Stimulated activated memory B cell treated with anti-CD40 and anti-IgM and Interleukin-4, amounts not matched to agents 10 μg/mL and 1 μg/mL and 100 μg/mL, for 72 hours (primary cell): ENCODE results near the gene ARF1.

Experiments
- ATAC-seq: fragments of 150-1000 bp; cut with Tn5 transposase; 2 replicates; pipeline ENCODE4 v1.10.0; 2021
- H3K27ac Mint-ChIP-seq: one replicate; pipeline ENCODE4 v1.8.0; 2022; ENCODE audit warnings: mild to moderate bottlenecking, mixed read lengths
- H3K27me3 Mint-ChIP-seq: one replicate; pipeline ENCODE4 v1.8.0; 2022; ENCODE audit warnings: mixed read lengths
- H3K36me3 Mint-ChIP-seq: one replicate; pipeline ENCODE4 v1.8.0; 2022; ENCODE audit warnings: mixed read lengths
- H3K4me1 Mint-ChIP-seq: one replicate; pipeline ENCODE4 v1.8.0; 2022; ENCODE audit warnings: mixed read lengths
- H3K4me3 Mint-ChIP-seq: one replicate; pipeline ENCODE4 v1.8.0; 2022; ENCODE audit warnings: mild to moderate bottlenecking, moderate library complexity, mixed read lengths
- H3K9me3 Mint-ChIP-seq: one replicate; pipeline ENCODE4 v1.8.0; 2022; ENCODE audit warnings: mixed read lengths

The ARF1 gene

GRCh38 chr1:228045405-228045804 lies 37.1 kb upstream of the ARF1 start:
- peaks cover 22% of the 10 kb centered on the region for H3K27me3 Mint-ChIP-seq
- peaks cover 6% of the 10 kb centered on the region for H3K9me3 Mint-ChIP-seq
- H3K4me1 Mint-ChIP-seq: no peaks in the 10 kb centered on the region
- H3K4me3 Mint-ChIP-seq: no peak overlapping the region
- no peak for ATAC-seq
- no peak overlapping the region for H3K27ac Mint-ChIP-seq
- no peaks in the 10 kb centered on the region for H3K36me3 Mint-ChIP-seq

DNA sequence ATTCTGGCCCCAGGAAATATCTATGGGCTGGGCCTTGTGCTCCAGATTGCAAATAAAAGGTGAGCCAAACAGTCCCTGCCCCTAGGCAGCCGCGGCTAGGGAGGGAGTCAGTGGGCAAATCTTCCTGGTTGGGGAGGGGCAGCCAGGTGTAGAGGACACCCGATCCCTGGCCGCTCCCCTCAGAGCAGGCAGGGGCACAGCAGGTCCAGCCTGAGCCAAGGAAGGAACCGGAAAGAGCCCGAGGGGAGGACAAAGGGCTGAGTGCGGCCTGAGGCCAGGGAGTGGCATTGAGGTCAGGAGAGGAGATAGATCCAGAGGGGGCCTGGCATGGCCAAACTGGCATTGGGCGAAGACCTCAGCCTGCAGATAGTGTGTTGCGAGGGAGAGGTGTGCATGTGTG lies 36.6 kb upstream of the ARF1 start:
- H3K4me1 Mint-ChIP-seq: no peaks in the 10 kb centered on the region
- H3K27me3 Mint-ChIP-seq: peaks cover 24% of the 10 kb centered on the region
- no peaks in the 10 kb centered on the region for H3K36me3 Mint-ChIP-seq
- ATAC-seq: no peak
- H3K27ac Mint-ChIP-seq: no peak overlapping the region
- peaks cover 6% of the 10 kb centered on the region for H3K9me3 Mint-ChIP-seq
- H3K4me3 Mint-ChIP-seq: no peak overlapping the region

- no peaks in the 10 kb centered on the region for H3K36me3 Mint-ChIP-seq
- ATAC-seq: no peak
- no peaks in the 10 kb centered on the region for H3K4me1 Mint-ChIP-seq
- H3K27me3 Mint-ChIP-seq: peaks cover 31% of the 10 kb centered on the region
- H3K9me3 Mint-ChIP-seq: peaks cover 6% of the 10 kb centered on the region
- no peak overlapping the region for H3K4me3 Mint-ChIP-seq
- no peak overlapping the region for H3K27ac Mint-ChIP-seq
Measured at GRCh38 chr1:228046421-228047182, 35.9 kb upstream of the ARF1 start.

GRCh38 chr1:228047183-228047466 lies 35.4 kb upstream of the ARF1 start:
- Mint-ChIP-seq H3K4me1 (no peaks in the 10 kb centered on the region), H3K36me3 (no peaks in the 10 kb centered on the region), H3K4me3 (no peak overlapping the region), H3K27ac (no peak overlapping the region), H3K27me3 (peaks cover 37% of the 10 kb centered on the region), H3K9me3 (peaks cover 6% of the 10 kb centered on the region)
- no peak for ATAC-seq

GRCh38 chr1:228048120-228048519 lies 34.4 kb upstream of the ARF1 start:
- no peaks in the 10 kb centered on the region for H3K36me3 Mint-ChIP-seq
- no peak overlapping the region for H3K4me3 Mint-ChIP-seq
- peaks cover 47% of the 10 kb centered on the region for H3K27me3 Mint-ChIP-seq
- H3K4me1 Mint-ChIP-seq: no peaks in the 10 kb centered on the region
- no peak for ATAC-seq
- peaks cover 6% of the 10 kb centered on the region for H3K9me3 Mint-ChIP-seq
- no peak overlapping the region for H3K27ac Mint-ChIP-seq

- no peak overlapping the region for H3K27ac Mint-ChIP-seq
- H3K36me3 Mint-ChIP-seq: peaks cover 4% of the 10 kb centered on the region
- ATAC-seq: peak; percentile 28
- H3K27me3 Mint-ChIP-seq: peaks cover 53% of the 10 kb centered on the region
- H3K4me3 Mint-ChIP-seq: no peak overlapping the region
- no peaks in the 10 kb centered on the region for H3K4me1 Mint-ChIP-seq
- peaks cover 9% of the 10 kb centered on the region for H3K9me3 Mint-ChIP-seq
Measured at GRCh38 chr1:228048659-228049298, 33.7 kb upstream of the ARF1 start.

DNA sequence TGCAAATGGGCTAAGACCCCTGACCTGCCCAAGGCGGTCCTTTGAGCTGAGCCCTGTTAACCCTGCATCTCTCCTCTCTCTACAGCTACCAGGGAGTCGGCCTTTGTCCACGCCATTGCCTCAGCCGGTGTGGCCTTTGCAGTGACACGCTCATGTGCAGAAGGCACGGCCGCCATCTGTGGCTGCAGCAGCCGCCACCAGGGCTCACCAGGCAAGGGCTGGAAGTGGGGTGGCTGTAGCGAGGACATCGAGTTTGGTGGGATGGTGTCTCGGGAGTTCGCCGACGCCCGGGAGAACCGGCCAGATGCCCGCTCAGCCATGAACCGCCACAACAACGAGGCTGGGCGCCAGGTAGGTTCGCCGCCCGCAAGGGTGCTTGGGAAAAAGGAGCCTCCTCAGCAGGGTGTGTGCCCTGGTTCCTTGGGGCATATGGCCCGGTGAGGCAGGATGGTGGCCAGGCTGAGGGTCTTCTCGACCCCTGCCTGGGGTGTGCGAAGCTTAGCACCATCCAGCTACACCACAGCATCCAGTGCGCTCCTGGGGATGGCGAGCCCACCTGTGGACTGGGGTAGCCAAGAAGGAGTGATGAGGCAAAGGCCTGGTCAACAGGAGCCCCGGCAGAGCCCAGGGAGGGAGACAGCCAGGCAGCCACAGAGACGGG lies 31.8 kb upstream of the ARF1 start:
- no peak for ATAC-seq
- H3K36me3 Mint-ChIP-seq: peaks cover 4% of the 10 kb centered on the region

DNA sequence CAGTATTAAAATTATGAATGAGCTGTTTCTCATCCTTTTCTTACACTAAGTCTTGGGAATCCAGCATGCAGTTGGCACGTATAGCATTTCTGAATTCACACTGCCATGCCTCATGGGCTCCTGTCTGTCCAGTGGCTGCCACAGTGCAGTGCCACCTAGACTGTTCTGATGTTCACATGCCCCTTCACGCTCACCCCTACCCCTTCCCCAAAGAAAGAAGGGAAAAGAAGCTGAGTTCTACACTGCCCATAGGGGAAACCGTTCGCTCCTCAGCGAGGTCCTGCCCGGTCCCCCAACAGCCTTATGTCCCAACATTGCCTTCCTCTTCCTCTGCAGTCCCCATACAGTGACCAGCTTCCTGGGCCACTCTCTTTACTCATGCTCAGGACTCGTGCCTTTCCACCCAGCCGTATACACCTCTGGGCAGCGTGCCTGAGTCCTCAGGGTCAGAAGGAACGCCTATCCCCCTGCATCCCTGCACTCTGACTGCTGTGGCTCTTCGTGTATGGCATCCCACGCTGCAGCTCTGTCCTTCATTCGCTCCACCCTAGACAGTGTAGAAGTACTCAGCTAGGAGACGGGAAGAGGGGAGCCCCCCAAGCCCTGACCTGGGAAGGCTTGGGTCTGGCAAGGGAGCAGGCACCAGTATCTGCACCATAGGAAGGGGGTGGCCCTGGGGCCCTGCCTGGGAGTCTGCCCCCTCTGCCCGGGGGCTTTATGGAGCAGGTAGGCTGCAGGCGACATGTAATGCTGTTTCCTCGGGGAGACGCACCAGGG lies 24.1 kb upstream of the ARF1 start:
- no peak overlapping the region for H3K4me3 Mint-ChIP-seq
- peaks cover 11% of the 10 kb centered on the region for H3K4me1 Mint-ChIP-seq
- H3K27ac Mint-ChIP-seq: no peak overlapping the region
- peaks cover 5% of the 10 kb centered on the region for H3K9me3 Mint-ChIP-seq
- peaks cover 68% of the 10 kb centered on the region for H3K27me3 Mint-ChIP-seq
- H3K36me3 Mint-ChIP-seq: peaks cover 3% of the 10 kb centered on the region
- no peak for ATAC-seq

More for the DNA sequence above, 31.8 kb upstream of the ARF1 start:
- Mint-ChIP-seq H3K4me1 (no peaks in the 10 kb centered on the region), H3K4me3 (no peak overlapping the region), H3K9me3 (peaks cover 12% of the 10 kb centered on the region), H3K27me3 (peaks cover 66% of the 10 kb centered on the region), H3K27ac (no peak overlapping the region)

DNA sequence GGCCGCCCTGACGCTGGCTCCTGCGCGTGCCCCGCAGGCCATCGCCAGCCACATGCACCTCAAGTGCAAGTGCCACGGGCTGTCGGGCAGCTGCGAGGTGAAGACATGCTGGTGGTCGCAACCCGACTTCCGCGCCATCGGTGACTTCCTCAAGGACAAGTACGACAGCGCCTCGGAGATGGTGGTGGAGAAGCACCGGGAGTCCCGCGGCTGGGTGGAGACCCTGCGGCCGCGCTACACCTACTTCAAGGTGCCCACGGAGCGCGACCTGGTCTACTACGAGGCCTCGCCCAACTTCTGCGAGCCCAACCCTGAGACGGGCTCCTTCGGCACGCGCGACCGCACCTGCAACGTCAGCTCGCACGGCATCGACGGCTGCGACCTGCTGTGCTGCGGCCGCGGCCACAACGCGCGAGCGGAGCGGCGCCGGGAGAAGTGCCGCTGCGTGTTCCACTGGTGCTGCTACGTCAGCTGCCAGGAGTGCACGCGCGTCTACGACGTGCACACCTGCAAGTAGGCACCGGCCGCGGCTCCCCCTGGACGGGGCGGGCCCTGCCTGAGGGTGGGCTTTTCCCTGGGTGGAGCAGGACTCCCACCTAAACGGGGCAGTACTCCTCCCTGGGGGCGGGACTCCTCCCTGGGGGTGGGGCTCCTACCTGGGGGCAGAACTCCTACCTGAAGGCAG lies 23.4 kb upstream of the ARF1 start:
- Mint-ChIP-seq H3K9me3 (peaks cover 3% of the 10 kb centered on the region), H3K36me3 (no peaks in the 10 kb centered on the region), H3K27me3 (peaks cover 69% of the 10 kb centered on the region), H3K4me1 (peaks cover 11% of the 10 kb centered on the region), H3K4me3 (no peak overlapping the region), H3K27ac (no peak overlapping the region)
- ATAC-seq: peak; percentile 37

- no peaks in the 10 kb centered on the region for H3K9me3 Mint-ChIP-seq
- ATAC-seq: peak; percentile 40
- no peak overlapping the region for H3K27ac Mint-ChIP-seq
- H3K4me1 Mint-ChIP-seq: peaks cover 11% of the 10 kb centered on the region
- H3K36me3 Mint-ChIP-seq: no peaks in the 10 kb centered on the region
- H3K27me3 Mint-ChIP-seq: peaks cover 64% of the 10 kb centered on the region
- peak overlapping the region; percentile 21 for H3K4me3 Mint-ChIP-seq
Measured at GRCh38 chr1:228059634-228060457, 22.7 kb upstream of the ARF1 start.

DNA sequence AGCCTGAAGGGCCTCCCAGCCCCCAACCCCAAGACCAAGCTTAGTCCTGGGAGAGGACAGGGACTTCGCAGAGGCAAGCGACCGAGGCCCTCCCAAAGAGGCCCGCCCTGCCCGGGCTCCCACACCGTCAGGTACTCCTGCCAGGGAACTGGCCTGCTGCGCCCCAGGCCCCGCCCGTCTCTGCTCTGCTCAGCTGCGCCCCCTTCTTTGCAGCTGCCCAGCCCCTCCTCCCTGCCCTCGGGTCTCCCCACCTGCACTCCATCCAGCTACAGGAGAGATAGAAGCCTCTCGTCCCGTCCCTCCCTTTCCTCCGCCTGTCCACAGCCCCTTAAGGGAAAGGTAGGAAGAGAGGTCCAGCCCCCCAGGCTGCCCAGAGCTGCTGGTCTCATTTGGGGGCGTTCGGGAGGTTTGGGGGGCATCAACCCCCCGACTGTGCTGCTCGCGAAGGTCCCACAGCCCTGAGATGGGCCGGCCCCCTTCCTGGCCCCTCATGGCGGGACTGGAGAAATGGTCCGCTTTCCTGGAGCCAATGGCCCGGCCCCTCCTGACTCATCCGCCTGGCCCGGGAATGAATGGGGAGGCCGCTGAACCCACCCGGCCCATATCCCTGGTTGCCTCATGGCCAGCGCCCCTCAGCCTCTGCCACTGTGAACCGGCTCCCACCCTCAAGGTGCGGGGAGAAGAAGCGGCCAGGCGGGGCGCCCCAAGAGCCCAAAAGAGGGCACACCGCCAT lies 21.9 kb upstream of the ARF1 start:
- H3K9me3 Mint-ChIP-seq: no peaks in the 10 kb centered on the region

GRCh38 chr1:228061411-228062084 lies 21.0 kb upstream of the ARF1 start:
- H3K4me1 Mint-ChIP-seq: peaks cover 11% of the 10 kb centered on the region
- H3K36me3 Mint-ChIP-seq: no peaks in the 10 kb centered on the region
- ATAC-seq: no peak
- no peak overlapping the region for H3K27ac Mint-ChIP-seq
- no peaks in the 10 kb centered on the region for H3K9me3 Mint-ChIP-seq
- no peak overlapping the region for H3K4me3 Mint-ChIP-seq
- H3K27me3 Mint-ChIP-seq: peaks cover 78% of the 10 kb centered on the region

More for the DNA sequence above, 21.9 kb upstream of the ARF1 start:
- Mint-ChIP-seq H3K4me3 (no peak overlapping the region), H3K27ac (no peak overlapping the region), H3K27me3 (peaks cover 69% of the 10 kb centered on the region), H3K4me1 (peaks cover 11% of the 10 kb centered on the region), H3K36me3 (no peaks in the 10 kb centered on the region)
- ATAC-seq: no peak

DNA sequence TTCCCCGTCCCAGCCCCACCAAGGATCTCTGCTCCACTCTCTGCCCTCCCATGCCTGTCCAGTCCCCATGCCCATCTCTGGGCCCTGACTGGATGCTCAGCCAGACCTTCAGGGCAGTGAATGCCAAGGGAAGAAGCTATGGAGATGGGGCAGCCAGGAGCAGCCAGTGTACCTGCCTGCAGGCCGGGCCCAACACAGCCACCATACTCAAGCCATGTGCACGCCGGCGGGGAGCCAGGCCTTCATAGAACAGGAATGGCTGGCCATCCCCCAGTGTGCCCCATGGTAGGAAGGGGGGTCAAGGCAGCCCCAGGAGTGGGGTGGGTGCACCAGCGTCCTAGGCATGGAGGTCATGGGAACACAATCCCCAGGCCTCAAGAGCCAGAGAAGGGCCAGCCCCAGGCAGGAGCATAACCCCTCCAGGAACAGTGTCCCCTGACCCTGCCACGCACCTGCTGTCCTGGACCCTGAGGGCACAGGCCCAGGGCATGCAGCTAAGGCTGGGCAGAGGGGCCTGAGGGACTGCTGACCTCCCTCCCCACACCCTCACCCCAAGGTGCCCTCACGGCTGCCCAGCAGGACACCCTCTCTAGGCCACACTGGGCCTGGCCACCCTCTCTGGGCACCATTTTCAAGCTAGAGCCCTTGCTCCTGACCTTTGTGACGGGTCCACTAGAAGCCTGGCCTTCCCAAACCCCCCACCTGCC lies 20.3 kb upstream of the ARF1 start:
- Mint-ChIP-seq H3K27me3 (peaks cover 83% of the 10 kb centered on the region), H3K9me3 (no peaks in the 10 kb centered on the region), H3K4me3 (no peak overlapping the region), H3K27ac (no peak overlapping the region), H3K36me3 (no peaks in the 10 kb centered on the region), H3K4me1 (peaks cover 11% of the 10 kb centered on the region)
- no peak for ATAC-seq
